Measurements from ENCODE around the gene EEA1. TPM values are rescaled to one million over a fixed set of nuclear protein-coding genes. Genes with fewer than 3 reads are reported as not detected.

The EEA1 gene
- total and polyA plus RNA-seq, 2 donors (not counting 1 experiment from before 2014, with no cell fraction given): 25.6 to 46.4 TPM

- H4K20me1 ChIP-seq (ENCODE audit: control insufficient read depth, extremely low read depth, insufficient read depth, low read length): no peaks in the 10 kb centered on the region
- H3K27ac ChIP-seq (ENCODE audit: insufficient read depth, low read length): no peak overlapping the region
- peaks cover 23% of the 10 kb centered on the region for H3K79me2 ChIP-seq (ENCODE audit: control insufficient read depth, insufficient read depth, low read length)
- H3K27me3 ChIP-seq (ENCODE audit: control insufficient read depth, insufficient read depth, low read length): no peaks in the 10 kb centered on the region
- TF ChIP-seq EZH2 (IDR thresholded peaks at IDR 0.05; ENCODE audit: low read length, missing control alignments) (no peak), CTCF (conservative IDR thresholded peaks at IDR 0.05 in 1 of 2, IDR thresholded peaks at IDR 0.05 in 1 of 2; ENCODE audit: low read depth in 1 of 2, low read length in 2 of 2) (no peak)
- H3K9me3 ChIP-seq (ENCODE audit: control insufficient read depth, insufficient read depth, low read depth, low read length): no peaks in the 10 kb centered on the region
- H3K4me3 ChIP-seq (replicated peaks in 1 of 4; ENCODE audit: control extremely low read depth in 1 of 4, insufficient read depth in 1 of 4, low read depth in 3 of 4, low read length in 4 of 4): no peak overlapping the region
- no peak for DNase-seq (ENCODE audit: low read depth in 2 of 2)
- H2AFZ ChIP-seq (ENCODE audit: low read length): no peak overlapping the region
- H3K4me1 ChIP-seq (ENCODE audit: control insufficient read depth, extremely low read depth, insufficient read depth, low read length): no peaks in the 10 kb centered on the region
- H3K36me3 ChIP-seq (ENCODE audit: control insufficient read depth, insufficient read depth, low read length): no peaks in the 10 kb centered on the region
- no peak overlapping the region for H3K9ac ChIP-seq (ENCODE audit: insufficient read depth, low read length)
- no peak overlapping the region for H3K4me2 ChIP-seq (ENCODE audit: extremely low read depth, insufficient read depth, low read length)
Observed at GRCh38 chr12:92876496-92876895, 52.6 kb downstream of the EEA1 start.

- peaks cover 22% of the 10 kb centered on the region for H3K79me2 ChIP-seq (ENCODE audit: control insufficient read depth, insufficient read depth, low read length)
- no peak overlapping the region for H3K27ac ChIP-seq (ENCODE audit: insufficient read depth, low read length)
- H3K36me3 ChIP-seq (ENCODE audit: control insufficient read depth, insufficient read depth, low read length): no peaks in the 10 kb centered on the region
- H3K4me3 ChIP-seq (replicated peaks in 1 of 4; ENCODE audit: control extremely low read depth in 1 of 4, insufficient read depth in 1 of 4, low read depth in 3 of 4, low read length in 4 of 4): no peak overlapping the region
- H2AFZ ChIP-seq (ENCODE audit: low read length): no peak overlapping the region
- H3K9me3 ChIP-seq (ENCODE audit: control insufficient read depth, insufficient read depth, low read depth, low read length): no peaks in the 10 kb centered on the region
- no peaks in the 10 kb centered on the region for H3K27me3 ChIP-seq (ENCODE audit: control insufficient read depth, insufficient read depth, low read length)
- DNase-seq (ENCODE audit: low read depth in 2 of 2): peak in 1 of 2 donors; percentile 8
- no peak overlapping the region for H3K4me2 ChIP-seq (ENCODE audit: extremely low read depth, insufficient read depth, low read length)
- no peaks in the 10 kb centered on the region for H4K20me1 ChIP-seq (ENCODE audit: control insufficient read depth, extremely low read depth, insufficient read depth, low read length)
- TF ChIP-seq CTCF (conservative IDR thresholded peaks at IDR 0.05 in 1 of 2, IDR thresholded peaks at IDR 0.05 in 1 of 2; ENCODE audit: low read depth in 1 of 2, low read length in 2 of 2): no peak
- no peak for TF ChIP-seq EZH2 (IDR thresholded peaks at IDR 0.05; ENCODE audit: low read length, missing control alignments)
- no peak overlapping the region for H3K9ac ChIP-seq (ENCODE audit: insufficient read depth, low read length)
- H3K4me1 ChIP-seq (ENCODE audit: control insufficient read depth, extremely low read depth, insufficient read depth, low read length): no peaks in the 10 kb centered on the region
Observed at GRCh38 chr12:92871116-92871515, 58.0 kb downstream of the EEA1 start.

GRCh38 chr12:92866418-92866817, 62.7 kb downstream of the EEA1 start:
- Histone ChIP-seq H3K27me3 (ENCODE audit: control insufficient read depth, insufficient read depth, low read length) (no peaks in the 10 kb centered on the region), H3K9ac (ENCODE audit: insufficient read depth, low read length) (no peak overlapping the region), H2AFZ (ENCODE audit: low read length) (no peak overlapping the region), H3K79me2 (ENCODE audit: control insufficient read depth, insufficient read depth, low read length) (peaks cover 10% of the 10 kb centered on the region), H3K27ac (ENCODE audit: insufficient read depth, low read length) (no peak overlapping the region), H3K36me3 (ENCODE audit: control insufficient read depth, insufficient read depth, low read length) (no peaks in the 10 kb centered on the region), H3K4me3 (replicated peaks in 1 of 4; ENCODE audit: control extremely low read depth in 1 of 4, insufficient read depth in 1 of 4, low read depth in 3 of 4, low read length in 4 of 4) (no peak overlapping the region), H3K4me2 (ENCODE audit: extremely low read depth, insufficient read depth, low read length) (no peak overlapping the region), H3K9me3 (ENCODE audit: control insufficient read depth, insufficient read depth, low read depth, low read length) (no peaks in the 10 kb centered on the region), H3K4me1 (ENCODE audit: control insufficient read depth, extremely low read depth, insufficient read depth, low read length) (no peaks in the 10 kb centered on the region), H4K20me1 (ENCODE audit: control insufficient read depth, extremely low read depth, insufficient read depth, low read length) (no peaks in the 10 kb centered on the region)
- no peak for TF ChIP-seq EZH2 (IDR thresholded peaks at IDR 0.05; ENCODE audit: low read length, missing control alignments)
- TF ChIP-seq CTCF (conservative IDR thresholded peaks at IDR 0.05 in 1 of 2, IDR thresholded peaks at IDR 0.05 in 1 of 2; ENCODE audit: low read depth in 1 of 2, low read length in 2 of 2): no peak
- no peak for DNase-seq (ENCODE audit: low read depth in 2 of 2)
